Muscle layer of duodenum (tissue), 2 donors: ENCODE results near the gene INPPL1.

Experiments used
- H3K27ac ChIP-seq: one replicate; pipeline ENCODE4 v1.7.0; 2013; ENCODE audit warnings: mild to moderate bottlenecking, low read length
- H3K27me3 ChIP-seq: one replicate; pipeline ENCODE4 v1.7.0; 2013; ENCODE audit warnings: low read depth, mild to moderate bottlenecking, control low read depth, low read length
- H3K36me3 ChIP-seq, 2 donors: one replicate each; pipeline ENCODE4 v1.7.0; 2013; ENCODE audit warnings: low read length in 2 of 2, control low read depth in 1 of 2, mild to moderate bottlenecking in 1 of 2; ENCODE audit not compliant: insufficient read depth in 2 of 2, control insufficient read depth in 1 of 2
- H3K4me1 ChIP-seq, 2 donors: one replicate each; pipeline ENCODE4 v1.7.0; 2013; ENCODE audit warnings: low read length in 2 of 2, mild to moderate bottlenecking in 2 of 2, control low read depth in 1 of 2, moderate library complexity in 1 of 2; ENCODE audit not compliant: insufficient read depth in 2 of 2, control insufficient read depth in 1 of 2
- H3K4me3 ChIP-seq, 2 donors: one replicate each; pipeline ENCODE4 v1.7.0; 2013; ENCODE audit warnings: low read length in 2 of 2, low read depth in 1 of 2, mild to moderate bottlenecking in 1 of 2
- H3K9me3 ChIP-seq, 2 donors: one replicate each; pipeline ENCODE4 v1.7.0; 2013; ENCODE audit warnings: low read length in 2 of 2, control low read depth in 1 of 2, mild to moderate bottlenecking in 1 of 2; ENCODE audit not compliant: control insufficient read depth in 1 of 2
- donor health status: healthy.

The INPPL1 gene

GRCh38 chr11:72278905-72279304 lies 54.3 kb downstream of the INPPL1 start:
- Histone ChIP-seq H3K4me3 (no peak overlapping the region), H3K27me3 (no peaks in the 10 kb centered on the region), H3K4me1 (no peaks in the 10 kb centered on the region), H3K9me3 (no peaks in the 10 kb centered on the region), H3K27ac (no peak overlapping the region), H3K36me3 (no peaks in the 10 kb centered on the region)

GRCh38 chr11:72280037-72280436 lies 55.5 kb downstream of the INPPL1 start:
- Histone ChIP-seq H3K27ac (no peak overlapping the region), H3K36me3 (no peaks in the 10 kb centered on the region), H3K4me3 (no peak overlapping the region), H3K27me3 (no peaks in the 10 kb centered on the region), H3K9me3 (no peaks in the 10 kb centered on the region), H3K4me1 (no peaks in the 10 kb centered on the region)

- H3K27me3 ChIP-seq: no peaks in the 10 kb centered on the region
- H3K36me3 ChIP-seq: no peaks in the 10 kb centered on the region
Measured at GRCh38 chr11:72280726-72281315, 56.3 kb downstream of the INPPL1 start.

GRCh38 chr11:72283947-72284346 lies 59.4 kb downstream of the INPPL1 start:
- H3K4me1 ChIP-seq: no peaks in the 10 kb centered on the region
- H3K27me3 ChIP-seq: no peaks in the 10 kb centered on the region

More at GRCh38 chr11:72280726-72281315, 56.3 kb downstream of the INPPL1 start:
- no peak overlapping the region for H3K4me3 ChIP-seq
- no peak overlapping the region for H3K27ac ChIP-seq
- no peaks in the 10 kb centered on the region for H3K9me3 ChIP-seq
- H3K4me1 ChIP-seq: no peaks in the 10 kb centered on the region

GRCh38 chr11:72287293-72287692 lies 62.7 kb downstream of the INPPL1 start:
- Histone ChIP-seq H3K9me3 (no peaks in the 10 kb centered on the region), H3K27ac (no peak overlapping the region), H3K36me3 (no peaks in the 10 kb centered on the region), H3K4me3 (no peak overlapping the region), H3K27me3 (no peaks in the 10 kb centered on the region), H3K4me1 (no peaks in the 10 kb centered on the region)

More at GRCh38 chr11:72283947-72284346, 59.4 kb downstream of the INPPL1 start:
- Histone ChIP-seq H3K9me3 (no peaks in the 10 kb centered on the region), H3K27ac (no peak overlapping the region), H3K4me3 (no peak overlapping the region), H3K36me3 (no peaks in the 10 kb centered on the region)
